ENCODE results near the gene FRMD4A.
A peak's percentile ranks its signal among the peaks of the same experiment; 100 is the strongest.

Gene FRMD4A

DNA sequence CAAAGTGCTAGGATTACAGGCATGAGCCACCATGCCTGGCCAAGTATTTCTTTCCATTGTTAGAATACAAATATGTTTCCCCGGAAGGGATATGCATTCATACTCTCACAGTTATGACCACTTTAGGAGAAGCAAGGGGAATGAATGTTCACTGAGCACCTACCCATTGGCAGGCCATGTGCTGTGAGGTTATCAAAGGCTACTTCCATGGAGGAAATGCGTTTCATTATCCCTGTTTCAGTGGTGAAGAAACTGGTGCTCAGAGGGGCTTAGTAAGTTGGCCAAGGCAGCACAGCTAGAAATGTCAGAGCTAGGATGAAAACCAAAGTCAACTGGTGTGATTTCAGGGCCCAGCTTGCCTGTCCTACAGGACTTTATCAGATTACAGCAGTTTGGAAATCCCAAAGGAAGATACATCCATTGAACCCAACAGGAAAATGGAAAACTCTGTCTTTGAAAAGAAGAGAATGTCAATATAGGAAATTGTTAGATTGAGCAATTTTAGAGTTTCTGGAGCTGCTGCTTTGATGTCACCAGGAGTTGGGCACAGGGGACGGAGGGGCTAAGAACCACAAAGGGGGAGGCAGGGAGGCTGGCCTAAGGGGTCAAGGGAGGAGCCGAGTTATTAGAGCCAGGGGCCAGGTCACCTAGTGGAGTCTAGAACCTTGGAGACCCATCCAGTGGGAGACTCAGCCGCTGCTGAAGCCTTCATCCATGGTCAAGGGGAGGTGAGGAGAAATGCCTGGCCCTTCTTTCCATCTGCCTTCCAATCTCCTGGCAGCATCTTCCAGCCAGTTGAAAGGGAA lies 319.8 kb downstream of the FRMD4A start:
- DNase-seq: no peak

GRCh38 chr10:14010101-14010558 lies 320.6 kb downstream of the FRMD4A start:
- peak; percentile 86 for DNase-seq

DNA sequence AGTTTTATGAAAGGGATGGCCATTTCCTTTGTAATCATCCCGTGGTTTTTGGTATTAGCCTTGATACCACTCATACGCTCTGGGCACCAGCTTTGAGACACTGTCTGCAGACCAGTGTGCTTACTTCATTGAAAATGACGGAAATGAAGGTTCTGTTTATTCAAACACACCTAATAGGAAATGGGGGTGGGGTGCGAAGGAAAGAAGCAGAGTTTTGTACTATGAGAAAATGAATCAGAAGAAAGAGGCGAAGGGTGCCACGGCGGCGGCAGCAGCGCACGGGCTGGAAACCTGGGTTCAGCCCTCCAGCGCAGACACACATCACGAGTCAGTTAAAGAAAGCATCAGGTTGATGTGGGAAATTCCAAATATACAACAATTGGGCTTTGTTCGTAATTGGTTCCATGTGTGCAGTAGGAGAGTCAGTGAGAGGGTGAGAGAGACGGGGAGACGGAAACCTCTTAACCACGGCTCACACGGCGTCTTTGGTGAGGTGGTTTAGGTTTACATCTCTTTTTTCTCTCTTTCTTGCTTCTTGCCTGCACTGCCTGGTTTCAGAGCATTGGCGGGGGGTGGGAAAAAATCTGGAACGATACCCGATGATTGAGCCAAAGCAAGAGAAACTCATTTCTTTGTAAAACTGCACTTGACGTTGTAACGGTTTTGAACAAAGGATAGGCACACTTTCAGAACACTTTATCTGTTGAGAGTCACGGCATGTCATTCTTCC lies 321.2 kb downstream of the FRMD4A start:
- peak; percentile 94 for DNase-seq

GRCh38 chr10:14008740-14009080 lies 322.0 kb downstream of the FRMD4A start:
- DNase-seq: no peak

- DNase-seq: no peak
Measured at GRCh38 chr10:14004536-14004935, 326.2 kb downstream of the FRMD4A start.

GRCh38 chr10:14003517-14004184 lies 327.1 kb downstream of the FRMD4A start:
- no peak for DNase-seq

GRCh38 chr10:14001298-14002040 lies 329.3 kb downstream of the FRMD4A start:
- DNase-seq: no peak

GRCh38 chr10:13998163-13998835 lies 332.4 kb downstream of the FRMD4A start:
- no peak for DNase-seq

DNA sequence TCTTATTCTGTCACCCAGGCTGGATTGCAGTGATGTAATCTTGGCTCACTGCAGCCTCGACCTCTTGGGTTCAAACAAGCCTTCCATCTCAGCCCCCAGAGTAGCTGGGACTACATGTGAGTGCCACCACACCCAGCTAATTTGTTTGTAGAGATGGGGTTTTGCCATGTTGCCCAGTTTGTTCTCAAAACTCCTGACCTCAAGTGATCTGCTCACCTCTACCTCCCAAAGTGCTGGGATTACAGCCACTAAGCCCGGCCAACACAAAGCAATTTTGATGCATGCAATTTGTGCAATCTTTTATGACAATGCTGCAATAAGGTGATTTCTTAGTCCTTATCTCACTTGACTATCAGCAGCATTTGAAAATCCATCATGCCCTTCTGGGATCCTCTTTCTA lies 333.1 kb downstream of the FRMD4A start:
- DNase-seq: no peak

- no peak for DNase-seq
Measured at GRCh38 chr10:13994932-13995331, 335.8 kb downstream of the FRMD4A start.

DNA sequence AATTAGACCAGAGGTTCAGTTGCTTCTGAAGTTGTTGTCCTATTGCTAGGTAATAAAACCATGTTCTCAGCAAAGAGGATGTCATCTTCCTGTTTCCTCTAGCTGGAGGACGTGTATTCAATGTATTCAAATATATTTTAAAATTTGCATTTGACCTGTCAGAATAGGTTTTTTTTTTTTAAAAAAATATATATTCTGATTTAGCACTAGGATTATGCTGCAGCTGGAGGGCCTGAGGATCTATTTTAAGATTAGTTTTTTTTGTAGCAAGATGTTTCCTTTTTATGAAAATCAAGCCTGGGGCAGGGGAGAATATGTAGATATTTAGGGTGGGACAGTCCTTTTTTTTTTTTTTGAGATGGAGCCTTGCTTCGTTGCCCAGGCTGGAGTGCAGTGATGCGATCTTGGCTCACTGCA lies 337.0 kb downstream of the FRMD4A start:
- no peak for DNase-seq

- peak; percentile 94 for DNase-seq
Measured at GRCh38 chr10:13993169-13993568, 337.6 kb downstream of the FRMD4A start.

GRCh38 chr10:13991353-13991752 lies 339.4 kb downstream of the FRMD4A start:
- no peak for DNase-seq

GRCh38 chr10:13990946-13991345 lies 339.8 kb downstream of the FRMD4A start:
- peak; percentile 70 for DNase-seq

DNA sequence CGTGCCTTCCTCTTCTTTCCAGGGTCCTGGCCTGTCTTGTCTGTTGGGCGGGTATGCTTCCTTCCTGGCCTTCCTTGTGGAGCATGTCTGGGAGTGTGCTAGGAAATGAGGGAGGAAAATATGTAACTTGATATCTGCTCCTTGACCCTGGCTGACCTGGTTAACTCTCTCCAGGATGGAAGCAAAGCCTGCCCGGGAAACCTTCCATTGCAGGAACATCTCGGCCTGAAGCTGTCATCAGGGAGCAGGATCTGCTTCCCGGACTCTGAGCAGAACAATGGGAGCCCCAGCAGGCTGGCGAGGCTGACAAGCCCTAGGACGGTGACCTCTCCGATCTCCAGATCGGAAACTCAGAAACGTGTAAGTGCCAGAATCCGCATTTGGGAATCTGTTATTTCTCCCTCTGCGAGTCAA lies 340.3 kb downstream of the FRMD4A start:
- peak; percentile 19 for DNase-seq

DNA sequence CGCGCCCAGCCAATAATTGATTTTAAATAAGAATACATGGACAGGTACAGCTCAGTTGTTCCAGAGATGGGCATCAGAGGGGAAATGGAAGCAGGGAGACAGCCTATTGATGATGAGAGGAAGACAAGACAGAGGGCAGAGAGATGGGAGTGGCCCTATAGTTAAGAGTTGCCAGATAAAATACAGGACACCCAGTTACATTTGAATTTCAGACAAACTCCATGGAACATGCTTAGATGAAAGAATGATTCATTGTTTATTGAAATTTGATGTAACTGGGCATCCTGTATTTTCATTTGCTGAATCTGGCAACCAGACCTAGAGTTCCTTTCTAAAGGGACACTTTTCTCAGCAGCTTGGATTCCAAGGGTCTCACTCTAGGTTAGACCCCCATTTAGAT lies 341.1 kb downstream of the FRMD4A start:
- no peak for DNase-seq

- DNase-seq: peak; percentile 84
Measured at GRCh38 chr10:13987446-13987845, 343.3 kb downstream of the FRMD4A start.

DNA sequence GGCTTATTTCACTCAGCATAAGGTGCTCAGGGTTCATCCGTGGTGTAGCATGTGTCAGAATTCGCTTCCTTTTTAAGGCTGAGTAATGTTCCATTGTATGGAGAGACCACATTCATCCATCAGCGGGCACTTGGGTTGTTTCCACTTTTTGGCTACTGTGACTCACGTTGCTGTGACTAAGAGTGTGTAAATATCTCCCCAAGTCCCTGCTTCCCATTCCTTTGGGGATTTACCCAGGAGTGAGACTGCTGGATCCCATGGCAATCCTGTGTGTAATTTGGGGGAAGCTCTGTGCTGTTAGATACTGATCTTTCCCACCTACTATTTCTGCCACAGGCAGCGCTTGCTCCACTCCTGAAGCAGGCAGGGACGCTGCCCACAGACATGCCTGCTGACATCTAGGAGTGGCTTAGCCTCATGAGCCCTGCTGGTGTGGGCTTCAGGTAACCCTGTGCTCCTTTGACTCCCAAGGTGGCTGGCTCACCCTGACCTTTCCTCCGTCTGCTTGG lies 346.0 kb downstream of the FRMD4A start:
- peak; percentile 93 for DNase-seq

DNA sequence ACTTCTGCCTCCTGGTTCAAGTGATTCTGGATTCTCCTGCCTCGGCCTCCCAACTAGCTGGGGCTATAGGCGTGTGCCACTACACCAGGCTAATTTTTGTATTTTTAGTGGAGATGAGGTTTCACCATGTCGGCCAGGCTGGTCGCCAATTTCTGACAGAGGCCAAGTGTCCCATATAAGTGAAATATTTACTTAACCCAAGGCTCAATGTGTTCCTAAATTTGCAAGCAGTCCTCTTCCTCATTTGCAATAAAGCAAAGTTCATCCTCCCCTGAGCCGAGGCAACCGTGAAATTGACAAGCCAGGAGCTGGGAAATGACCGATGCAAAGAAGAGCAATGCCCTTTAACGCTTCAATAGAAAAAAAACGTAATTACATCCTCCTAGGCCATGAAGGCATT lies 347.7 kb downstream of the FRMD4A start:
- no peak for DNase-seq

- DNase-seq: peak; percentile 97
Measured at GRCh38 chr10:13978533-13979115, 352.1 kb downstream of the FRMD4A start.

- DNase-seq: no peak
Measured at GRCh38 chr10:13977861-13978532, 352.7 kb downstream of the FRMD4A start.

Data from fibroblast of skin of abdomen (primary cell).